HFFc6 (cell line): ENCODE measurements around the gene TGM2. TPM values are rescaled to one million over a fixed set of nuclear protein-coding genes. Genes with fewer than 3 reads are reported as not detected.
A peak's percentile ranks its signal among the peaks of the same experiment; 100 is the strongest.

ENCODE experiments used
- DNase-seq: peaks from one replicate; pipeline ENCODE4 v3.0.0-alpha.2; 2018
- H3K27ac Mint-ChIP-seq: 2 replicates; pipeline ENCODE4 v1.8.0; 2020; ENCODE audit warnings: mild to moderate bottlenecking, mixed read lengths
- H3K27me3 Mint-ChIP-seq: 2 replicates; pipeline ENCODE4 v1.8.0; 2021; ENCODE audit warnings: mild to moderate bottlenecking, moderate library complexity, mixed read lengths; ENCODE audit not compliant: insufficient read depth
- H3K36me3 Mint-ChIP-seq: 2 replicates; pipeline ENCODE4 v1.8.0; 2021; ENCODE audit warnings: low read depth, mixed read lengths
- H3K4me1 Mint-ChIP-seq: 2 replicates; pipeline ENCODE4 v1.8.0; 2020; ENCODE audit warnings: low read depth, mixed read lengths
- H3K4me3 Mint-ChIP-seq: 2 replicates; pipeline ENCODE4 v1.8.0; 2020; ENCODE audit warnings: mild to moderate bottlenecking, moderate library complexity, mixed read lengths
- H3K9me3 Mint-ChIP-seq: 2 replicates; pipeline ENCODE4 v1.8.0; 2020; ENCODE audit warnings: mild to moderate bottlenecking, mixed read lengths
- total RNA-seq, 6 experiments: library from RNA; stranded (reverse); fragmentation: NEBNext Ultra II Directional; extraction: Animal tissue kit (Norgen Biotek cat#: 25700); gene quantifications; 2 replicates in 1 of 6; 3 replicates in 5 of 6; pipeline ENCODE4 v1.2.3, GENCODE V29; 2021
- TF ChIP-seq, protein P1 (sequence below): fragments of 200-600 bp; sonication (generic); IDR thresholded peaks from 2 replicates; pipeline ENCODE4 v1.5.0; 2021; ENCODE audit warnings: antibody characterized with exemption, mild to moderate bottlenecking

The TGM2 gene
- total RNA-seq, 6 experiments from 2014 or later, result 99.6 to 430 (median 111) TPM

GRCh38 chr20:38177201-38177600 lies 12.1 kb upstream of the TGM2 start:
- DNase-seq, result no peak
- Mint-ChIP-seq H3K9me3 (no peaks in the 10 kb centered on the region), H3K27me3 (peaks cover 4% of the 10 kb centered on the region), H3K4me1 (peaks cover 72% of the 10 kb centered on the region), H3K27ac (no peak overlapping the region), H3K36me3 (no peaks in the 10 kb centered on the region), H3K4me3 (no peak overlapping the region)
- TF ChIP-seq, protein P1, sequence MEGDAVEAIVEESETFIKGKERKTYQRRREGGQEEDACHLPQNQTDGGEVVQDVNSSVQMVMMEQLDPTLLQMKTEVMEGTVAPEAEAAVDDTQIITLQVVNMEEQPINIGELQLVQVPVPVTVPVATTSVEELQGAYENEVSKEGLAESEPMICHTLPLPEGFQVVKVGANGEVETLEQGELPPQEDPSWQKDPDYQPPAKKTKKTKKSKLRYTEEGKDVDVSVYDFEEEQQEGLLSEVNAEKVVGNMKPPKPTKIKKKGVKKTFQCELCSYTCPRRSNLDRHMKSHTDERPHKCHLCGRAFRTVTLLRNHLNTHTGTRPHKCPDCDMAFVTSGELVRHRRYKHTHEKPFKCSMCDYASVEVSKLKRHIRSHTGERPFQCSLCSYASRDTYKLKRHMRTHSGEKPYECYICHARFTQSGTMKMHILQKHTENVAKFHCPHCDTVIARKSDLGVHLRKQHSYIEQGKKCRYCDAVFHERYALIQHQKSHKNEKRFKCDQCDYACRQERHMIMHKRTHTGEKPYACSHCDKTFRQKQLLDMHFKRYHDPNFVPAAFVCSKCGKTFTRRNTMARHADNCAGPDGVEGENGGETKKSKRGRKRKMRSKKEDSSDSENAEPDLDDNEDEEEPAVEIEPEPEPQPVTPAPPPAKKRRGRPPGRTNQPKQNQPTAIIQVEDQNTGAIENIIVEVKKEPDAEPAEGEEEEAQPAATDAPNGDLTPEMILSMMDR, result no peak

- no peaks in the 10 kb centered on the region for H3K9me3 Mint-ChIP-seq
- no peak for DNase-seq
- no peak overlapping the region for H3K27ac Mint-ChIP-seq
- no peak overlapping the region; the same call in 1 of the 2 replicates for H3K4me3 Mint-ChIP-seq
- TF ChIP-seq, protein P1, result no peak
- H3K27me3 Mint-ChIP-seq, result peaks cover 4% of the 10 kb centered on the region
- H3K4me1 Mint-ChIP-seq, result peaks cover 72% of the 10 kb centered on the region
- no peaks in the 10 kb centered on the region for H3K36me3 Mint-ChIP-seq
Observed at GRCh38 chr20:38175304-38176180, 10.5 kb upstream of the TGM2 start.

- Mint-ChIP-seq H3K4me3 (peak overlapping the region; percentile 30; the same call in 1 of the 2 replicates), H3K9me3 (no peaks in the 10 kb centered on the region), H3K36me3 (no peaks in the 10 kb centered on the region), H3K27me3 (peaks cover 2% of the 10 kb centered on the region), H3K4me1 (peaks cover 72% of the 10 kb centered on the region), H3K27ac (peak overlapping the region; percentile 77)
- peak; percentile 85 for DNase-seq
- TF ChIP-seq, protein P1, result peak; percentile 41; the same call in 1 of the 2 replicates
Observed at GRCh38 chr20:38173237-38174156, 8.4 kb upstream of the TGM2 start.

DNA sequence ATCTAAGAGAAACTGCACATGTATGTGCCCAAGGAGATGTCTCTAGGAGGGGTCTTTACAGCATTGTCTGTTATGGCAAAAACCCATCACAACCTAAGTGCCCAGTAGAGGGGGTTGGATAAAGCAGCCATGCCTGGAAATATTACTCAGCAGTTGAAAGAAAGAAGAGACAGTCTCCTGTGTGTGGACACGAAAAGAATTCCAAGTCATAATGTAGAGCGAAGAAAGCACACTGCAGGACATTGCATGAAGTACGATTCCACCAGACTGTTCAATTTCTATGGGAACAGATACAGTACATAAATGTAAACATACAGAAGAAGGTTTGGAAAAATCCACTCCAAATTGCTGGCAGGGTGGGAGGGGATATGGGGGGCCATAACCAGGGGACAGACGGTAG lies 7.3 kb upstream of the TGM2 start:
- no peaks in the 10 kb centered on the region for H3K9me3 Mint-ChIP-seq

DNA sequence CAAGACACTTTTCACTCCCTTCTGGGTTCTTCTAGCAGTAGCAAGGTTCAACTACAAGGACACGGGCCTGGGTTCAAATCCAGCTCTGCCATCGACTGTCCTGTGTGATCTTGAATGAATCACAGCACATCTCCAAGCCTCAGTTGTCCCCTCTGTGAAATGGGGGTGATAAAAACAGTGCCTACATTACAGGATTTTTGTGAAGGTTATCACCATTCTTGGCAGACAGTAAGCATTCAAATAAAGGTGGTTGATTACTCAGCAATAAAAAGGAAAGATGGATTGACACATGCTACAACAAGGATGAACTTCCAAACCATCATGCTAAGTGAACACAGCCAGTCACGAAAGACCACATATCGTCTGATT lies 6.6 kb upstream of the TGM2 start:
- Mint-ChIP-seq H3K36me3 (no peaks in the 10 kb centered on the region), H3K4me3 (no peak overlapping the region), H3K9me3 (no peaks in the 10 kb centered on the region), H3K27me3 (peaks cover 2% of the 10 kb centered on the region; the same call in 1 of the 2 replicates), H3K27ac (peak overlapping the region; percentile 82), H3K4me1 (peaks cover 79% of the 10 kb centered on the region)
- TF ChIP-seq, protein P1, result no peak
- no peak for DNase-seq

More for the DNA sequence above, 7.3 kb upstream of the TGM2 start:
- TF ChIP-seq, protein P1, result peak; percentile 64
- peak overlapping the region; percentile 48 for H3K4me3 Mint-ChIP-seq
- H3K4me1 Mint-ChIP-seq, result peaks cover 72% of the 10 kb centered on the region
- DNase-seq, result no peak
- H3K36me3 Mint-ChIP-seq, result no peaks in the 10 kb centered on the region
- peak overlapping the region; percentile 82 for H3K27ac Mint-ChIP-seq
- H3K27me3 Mint-ChIP-seq, result peaks cover 2% of the 10 kb centered on the region
